ENCODE results near the gene DLG2. TPM values are rescaled to one million over a fixed set of nuclear protein-coding genes. Genes with fewer than 3 reads are reported as not detected.

Gene DLG2
- total RNA-seq, 1 donor from 2014 or later, result 2.4 TPM

GRCh38 chr11:83543706-83544439, 2083.3 kb downstream of the DLG2 start:
- DNase-seq (ENCODE audit: low spot score, unreplicated experiment), result no peak
- no peaks in the 10 kb centered on the region for H3K36me3 Mint-ChIP-seq (ENCODE audit: insufficient read depth)
- TF ChIP-seq CTCF (IDR thresholded peaks at IDR 0.05; ENCODE audit: unreplicated experiment), result no peak
- H3K4me3 Mint-ChIP-seq (ENCODE audit: low read depth), result no peak overlapping the region
- H3K4me1 Mint-ChIP-seq (ENCODE audit: low read depth), result no peaks in the 10 kb centered on the region
- H3K9me3 Mint-ChIP-seq (ENCODE audit: low read depth), result no peaks in the 10 kb centered on the region
- no peak overlapping the region for H3K27ac Mint-ChIP-seq
- peaks cover 9% of the 10 kb centered on the region for H3K27me3 Mint-ChIP-seq

- no peaks in the 10 kb centered on the region for H3K9me3 Mint-ChIP-seq (ENCODE audit: low read depth)
- no peak for TF ChIP-seq CTCF (IDR thresholded peaks at IDR 0.05; ENCODE audit: unreplicated experiment)
- DNase-seq (ENCODE audit: low spot score, unreplicated experiment), result no peak
- no peak overlapping the region for H3K4me3 Mint-ChIP-seq (ENCODE audit: low read depth)
- no peaks in the 10 kb centered on the region for H3K36me3 Mint-ChIP-seq (ENCODE audit: insufficient read depth)
- peaks cover 9% of the 10 kb centered on the region for H3K27me3 Mint-ChIP-seq
- no peak overlapping the region for H3K27ac Mint-ChIP-seq
- H3K4me1 Mint-ChIP-seq (ENCODE audit: low read depth), result no peaks in the 10 kb centered on the region
Measured at GRCh38 chr11:83542861-83543260, 2084.3 kb downstream of the DLG2 start.

DNA sequence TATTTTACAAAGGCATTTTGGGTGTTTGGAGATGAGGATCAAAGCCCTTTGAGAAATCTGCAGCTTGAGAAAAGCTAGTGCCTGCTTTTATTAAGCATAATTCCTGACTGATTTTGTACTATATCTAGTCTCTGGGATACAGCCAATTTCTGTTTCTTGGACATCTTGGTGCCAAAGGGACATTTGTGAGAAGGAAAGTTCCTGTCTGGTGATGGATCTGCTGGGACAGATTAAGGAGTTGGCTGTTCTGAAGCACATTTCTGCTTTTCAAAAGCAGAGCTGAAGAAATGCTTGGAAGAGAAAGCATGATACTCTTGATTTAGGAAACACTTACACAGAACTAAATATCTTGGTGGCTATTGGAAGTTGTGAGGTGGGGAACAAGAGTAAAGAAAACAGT, 2086.4 kb downstream of the DLG2 start:
- H3K27me3 Mint-ChIP-seq, result peaks cover 9% of the 10 kb centered on the region
- no peaks in the 10 kb centered on the region for H3K36me3 Mint-ChIP-seq (ENCODE audit: insufficient read depth)
- no peak overlapping the region for H3K27ac Mint-ChIP-seq
- peaks cover 1% of the 10 kb centered on the region for H3K4me1 Mint-ChIP-seq (ENCODE audit: low read depth)
- no peak for TF ChIP-seq CTCF (IDR thresholded peaks at IDR 0.05; ENCODE audit: unreplicated experiment)
- no peaks in the 10 kb centered on the region for H3K9me3 Mint-ChIP-seq (ENCODE audit: low read depth)
- no peak overlapping the region for H3K4me3 Mint-ChIP-seq (ENCODE audit: low read depth)
- no peak for DNase-seq (ENCODE audit: low spot score, unreplicated experiment)

DNA sequence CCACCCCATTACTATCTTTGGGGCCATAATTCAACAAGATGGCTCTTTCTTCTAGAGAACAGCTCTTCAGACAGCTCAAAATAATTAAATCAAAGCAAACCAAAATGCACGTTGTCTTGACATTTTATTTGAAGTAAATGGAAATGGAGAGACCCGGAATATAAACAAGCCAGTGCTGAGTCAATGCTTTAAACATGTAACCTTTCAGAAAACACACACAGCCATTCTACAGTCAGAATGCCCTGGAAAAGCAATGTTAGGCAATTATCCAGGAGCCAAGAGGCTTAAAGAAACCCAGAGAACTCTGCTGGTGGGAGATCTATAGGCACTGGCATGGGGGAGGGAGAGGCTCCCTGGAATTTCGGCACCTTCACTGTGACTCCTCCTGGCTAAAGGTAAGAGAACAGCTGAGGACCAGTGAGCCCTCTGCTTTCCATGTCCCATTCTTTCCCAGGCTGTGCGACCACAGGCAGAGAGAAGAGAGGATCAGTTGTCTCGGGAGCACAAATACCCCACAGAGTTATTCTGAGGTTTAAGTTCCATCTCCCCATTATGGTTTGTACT, 2086.9 kb downstream of the DLG2 start:
- Mint-ChIP-seq H3K36me3 (ENCODE audit: insufficient read depth) (no peaks in the 10 kb centered on the region), H3K9me3 (ENCODE audit: low read depth) (no peaks in the 10 kb centered on the region), H3K4me3 (ENCODE audit: low read depth) (no peak overlapping the region), H3K27ac (no peak overlapping the region), H3K4me1 (ENCODE audit: low read depth) (peaks cover 1% of the 10 kb centered on the region), H3K27me3 (peaks cover 9% of the 10 kb centered on the region)
- DNase-seq (ENCODE audit: low spot score, unreplicated experiment), result no peak
- no peak for TF ChIP-seq CTCF (IDR thresholded peaks at IDR 0.05; ENCODE audit: unreplicated experiment)

DNA sequence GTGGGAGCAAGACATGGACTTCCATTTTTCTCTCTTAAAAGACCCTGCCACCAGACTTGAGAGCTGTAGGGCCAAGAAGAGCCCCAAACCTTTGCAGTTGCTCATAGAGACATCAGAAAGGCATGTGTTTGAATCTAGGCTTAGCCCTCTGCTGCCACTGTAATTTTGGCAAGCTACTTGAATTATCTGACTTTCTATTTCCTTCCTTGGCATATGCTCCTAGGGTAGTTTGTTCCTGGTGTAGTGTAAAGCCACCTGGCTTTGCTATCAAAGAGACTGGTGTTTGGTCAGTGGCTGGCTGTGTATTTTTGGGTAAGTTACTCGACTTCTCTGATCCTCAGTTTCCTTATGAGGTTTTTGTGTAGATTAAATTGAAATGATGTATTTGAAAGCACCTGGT, 2088.9 kb downstream of the DLG2 start:
- no peaks in the 10 kb centered on the region for H3K9me3 Mint-ChIP-seq (ENCODE audit: low read depth)
- TF ChIP-seq CTCF (IDR thresholded peaks at IDR 0.05; ENCODE audit: unreplicated experiment), result no peak
- no peak overlapping the region for H3K4me3 Mint-ChIP-seq (ENCODE audit: low read depth)
- no peaks in the 10 kb centered on the region for H3K36me3 Mint-ChIP-seq (ENCODE audit: insufficient read depth)
- H3K4me1 Mint-ChIP-seq (ENCODE audit: low read depth), result peaks cover 12% of the 10 kb centered on the region
- H3K27me3 Mint-ChIP-seq, result peaks cover 9% of the 10 kb centered on the region
- no peak overlapping the region for H3K27ac Mint-ChIP-seq
- DNase-seq (ENCODE audit: low spot score, unreplicated experiment), result no peak
